ENCODE data around the gene CHN2.

GRCh38 chr7:29230871-29231345 lies 36.3 kb downstream of the CHN2 start:
- TF ChIP-seq POLR2AphosphoS5 (IDR thresholded peaks at IDR 0.05; ENCODE audit: low read depth, low read length) (no peak), CTCF (IDR thresholded peaks at IDR 0.05) (no peak), REST (IDR thresholded peaks at IDR 0.05; ENCODE audit: insufficient read depth in 1 of 2, low read depth in 2 of 2, low read length in 1 of 2) (no peak), TCF7L2 (IDR thresholded peaks at IDR 0.05; ENCODE audit: low read depth, low read length) (no peak), SIN3A (IDR thresholded peaks at IDR 0.05; ENCODE audit: borderline replicate concordance, insufficient read depth, low read depth, low read length) (no peak)

Measured in Panc1 (cell line).